Stimulated activated CD8-positive, alpha-beta memory T cell treated with anti-CD3 and anti-CD28 coated beads, Interleukin-12 subunit alpha, Interleukin-12 subunit beta, amount 100 ng/mL, for 24 hours (primary cell): ENCODE data around the gene VSNL1.
"Not testable (repeated sequence)": the region's sequence is repeated elsewhere in the genome, so short reads cannot be mapped to it uniquely, and the experiment has no call there.

ENCODE experiments used
- DNase-seq: peaks from one replicate; pipeline ENCODE4 v3.0.0-alpha.2; 2020; ENCODE audit errors: extremely low read depth

VSNL1 gene

GRCh38 chr2:17542471-17542870 is 2.0 kb downstream of the VSNL1 start:
- DNase-seq = no peak

GRCh38 chr2:17543131-17543660 is 2.7 kb downstream of the VSNL1 start:
- no peak for DNase-seq

- no peak for DNase-seq
These were observed 3.4 kb downstream of the VSNL1 start for GRCh38 chr2:17543848-17544247.

- no peak for DNase-seq
These were observed 3.8 kb downstream of the VSNL1 start for GRCh38 chr2:17544256-17544655.

GRCh38 chr2:17545680-17546613 is 5.5 kb downstream of the VSNL1 start:
- no peak for DNase-seq

GRCh38 chr2:17547237-17547636 is 6.7 kb downstream of the VSNL1 start:
- no peak for DNase-seq

- DNase-seq = no peak
These were observed 7.2 kb downstream of the VSNL1 start for GRCh38 chr2:17547737-17548136.

GRCh38 chr2:17550907-17551306 is 10.4 kb downstream of the VSNL1 start:
- no peak for DNase-seq

GRCh38 chr2:17555150-17555549 is 14.7 kb downstream of the VSNL1 start:
- DNase-seq = no peak

- DNase-seq = no peak
These were observed 17.1 kb downstream of the VSNL1 start for GRCh38 chr2:17557596-17557995.

GRCh38 chr2:17558053-17558452 is 17.6 kb downstream of the VSNL1 start:
- no peak for DNase-seq

GRCh38 chr2:17558878-17559277 is 18.4 kb downstream of the VSNL1 start:
- DNase-seq = no peak

- DNase-seq = not testable (repeated sequence)
These were observed 25.2 kb downstream of the VSNL1 start for GRCh38 chr2:17565726-17566125.

GRCh38 chr2:17571681-17572080 is 31.2 kb downstream of the VSNL1 start:
- DNase-seq = no peak

- DNase-seq = no peak
These were observed 32.7 kb downstream of the VSNL1 start for GRCh38 chr2:17573085-17573803.

GRCh38 chr2:17573804-17574175 is 33.3 kb downstream of the VSNL1 start:
- no peak for DNase-seq

GRCh38 chr2:17574406-17575073 is 34.0 kb downstream of the VSNL1 start:
- DNase-seq = no peak

GRCh38 chr2:17576802-17577201 is 36.3 kb downstream of the VSNL1 start:
- DNase-seq = no peak

GRCh38 chr2:17578466-17578928 is 38.0 kb downstream of the VSNL1 start:
- DNase-seq = no peak

GRCh38 chr2:17579605-17580318 is 39.3 kb downstream of the VSNL1 start:
- DNase-seq = no peak

- no peak for DNase-seq
These were observed 39.8 kb downstream of the VSNL1 start for GRCh38 chr2:17580319-17580715.
